Measurements from ENCODE around the gene TEX54. TPM values are rescaled to one million over a fixed set of nuclear protein-coding genes. Genes with fewer than 3 reads are reported as not detected.

Gene TEX54
- total and polyA plus RNA-seq, 2 of the 13 experiments (the other 11 are each of a cell fraction or from before 2014, with no cell fraction given) = not detected

- no peak for TF ChIP-seq ETS1 (CRISPR knock-in tag; IDR thresholded peaks at IDR 0.05)
- 0 out of 2 replicates have a peak, but pooled peaks have one; percentile 15 for TF ChIP-seq MED13 (CRISPR knock-in tag; IDR thresholded peaks at IDR 0.05)
- peak; percentile 13; the same call in 1 of the 2 replicates for TF ChIP-seq ZBTB21 (CRISPR knock-in tag; IDR thresholded peaks at IDR 0.05)
- peak; percentile 64; the same call in 1 of the 2 replicates for TF ChIP-seq SIN3A (IDR thresholded peaks at IDR 0.05; ENCODE audit: borderline replicate concordance, low read depth, low read length)
- TF ChIP-seq KMT2B (CRISPR knock-in tag; IDR thresholded peaks at IDR 0.05) = peak; percentile 53
- no peak for TF ChIP-seq PRMT3 (CRISPR knock-in tag; IDR thresholded peaks at IDR 0.05; ENCODE audit: borderline replicate concordance, low read depth)
- TF ChIP-seq ZNF607 (CRISPR knock-in tag; IDR thresholded peaks at IDR 0.05; ENCODE audit: borderline replicate concordance) = no peak; the same call in 1 of the 2 replicates
- TF ChIP-seq ZNF576 (CRISPR knock-in tag; IDR thresholded peaks at IDR 0.05) = no peak
- no peak for TF ChIP-seq CERS6 (CRISPR knock-in tag; IDR thresholded peaks at IDR 0.05)
- TF ChIP-seq ZNF180 (CRISPR knock-in tag; IDR thresholded peaks at IDR 0.05; ENCODE audit: borderline replicate concordance, low read depth) = no peak
- TF ChIP-seq ZNF570 (CRISPR knock-in tag; IDR thresholded peaks at IDR 0.05; ENCODE audit: borderline replicate concordance) = no peak
- TF ChIP-seq KDM6A (CRISPR knock-in tag; IDR thresholded peaks at IDR 0.05; ENCODE audit: low read depth) = no peak; the same call in 1 of the 2 replicates
- TF ChIP-seq SRSF9 (IDR thresholded peaks at IDR 0.05; ENCODE audit: borderline replicate concordance, insufficient read depth, low read depth, low read length, poor library complexity, severe bottlenecking) = no peak
- peak; percentile 49 for TF ChIP-seq ARNTL (CRISPR knock-in tag; IDR thresholded peaks at IDR 0.05)
- TF ChIP-seq TRIM24 (CRISPR knock-in tag; IDR thresholded peaks at IDR 0.05) = no peak
- TF ChIP-seq ATF4 (CRISPR knock-in tag; IDR thresholded peaks at IDR 0.05) = no peak
- TF ChIP-seq FOXP4 (CRISPR knock-in tag; IDR thresholded peaks at IDR 0.05) = no peak
- 0 out of 2 replicates have a peak, but pooled peaks have one; percentile 5 for TF ChIP-seq ZNF782 (CRISPR knock-in tag; IDR thresholded peaks at IDR 0.05; ENCODE audit: borderline replicate concordance)
- no peak; the same call in 1 of the 2 replicates for TF ChIP-seq ZNF740 (CRISPR knock-in tag; IDR thresholded peaks at IDR 0.05)
- no peak for TF ChIP-seq PITX1 (CRISPR knock-in tag; IDR thresholded peaks at IDR 0.05)
- TF ChIP-seq ZNF441 (CRISPR knock-in tag; IDR thresholded peaks at IDR 0.05; ENCODE audit: borderline replicate concordance) = peak; percentile 13; the same call in 1 of the 2 replicates
- TF ChIP-seq TSC22D2 (CRISPR knock-in tag; IDR thresholded peaks at IDR 0.05; ENCODE audit: borderline replicate concordance) = 0 out of 2 replicates have a peak, but pooled peaks have one; percentile 57
- peak; percentile 79; the same call in 1 of the 2 replicates for TF ChIP-seq CHCHD3 (CRISPR knock-in tag; IDR thresholded peaks at IDR 0.05)
These were observed 913 bp downstream of the TEX54 start, which contains the start of gene STX5 (continued) for GRCh38 chr11:62831520-62832335.
